ENCODE data around the gene ALDH1L1.

- TF ChIP-seq LCOR (CRISPR knock-in tag; IDR thresholded peaks at IDR 0.05) (no peak), ZNF212 (CRISPR knock-in tag; IDR thresholded peaks at IDR 0.05) (no peak), HNRNPLL (IDR thresholded peaks at IDR 0.05; ENCODE audit: low read depth, low read length, poor library complexity, severe bottlenecking) (no peak), HDAC6 (IDR thresholded peaks at IDR 0.05; ENCODE audit: low read depth, low read length) (no peak), POLR2AphosphoS5 (IDR thresholded peaks at IDR 0.05; ENCODE audit: control insufficient read depth, insufficient read depth, low read depth, low read length) (no peak), KAT7 (CRISPR knock-in tag; IDR thresholded peaks at IDR 0.05; ENCODE audit: borderline replicate concordance) (no peak), CC2D1A (IDR thresholded peaks at IDR 0.05) (no peak), CBX2 (IDR thresholded peaks at IDR 0.05; ENCODE audit: insufficient read depth, low read length, poor library complexity, severe bottlenecking) (no peak), KDM1A (IDR thresholded peaks at IDR 0.05) (no peak), CTCF (IDR thresholded peaks at IDR 0.05 in 2 of 3, conservative IDR thresholded peaks at IDR 0.05 in 1 of 3; ENCODE audit: insufficient read depth in 2 of 3, low read depth in 1 of 3, low read length in 3 of 3) (no peak)
- TF ChIP-seq, protein P1, sequence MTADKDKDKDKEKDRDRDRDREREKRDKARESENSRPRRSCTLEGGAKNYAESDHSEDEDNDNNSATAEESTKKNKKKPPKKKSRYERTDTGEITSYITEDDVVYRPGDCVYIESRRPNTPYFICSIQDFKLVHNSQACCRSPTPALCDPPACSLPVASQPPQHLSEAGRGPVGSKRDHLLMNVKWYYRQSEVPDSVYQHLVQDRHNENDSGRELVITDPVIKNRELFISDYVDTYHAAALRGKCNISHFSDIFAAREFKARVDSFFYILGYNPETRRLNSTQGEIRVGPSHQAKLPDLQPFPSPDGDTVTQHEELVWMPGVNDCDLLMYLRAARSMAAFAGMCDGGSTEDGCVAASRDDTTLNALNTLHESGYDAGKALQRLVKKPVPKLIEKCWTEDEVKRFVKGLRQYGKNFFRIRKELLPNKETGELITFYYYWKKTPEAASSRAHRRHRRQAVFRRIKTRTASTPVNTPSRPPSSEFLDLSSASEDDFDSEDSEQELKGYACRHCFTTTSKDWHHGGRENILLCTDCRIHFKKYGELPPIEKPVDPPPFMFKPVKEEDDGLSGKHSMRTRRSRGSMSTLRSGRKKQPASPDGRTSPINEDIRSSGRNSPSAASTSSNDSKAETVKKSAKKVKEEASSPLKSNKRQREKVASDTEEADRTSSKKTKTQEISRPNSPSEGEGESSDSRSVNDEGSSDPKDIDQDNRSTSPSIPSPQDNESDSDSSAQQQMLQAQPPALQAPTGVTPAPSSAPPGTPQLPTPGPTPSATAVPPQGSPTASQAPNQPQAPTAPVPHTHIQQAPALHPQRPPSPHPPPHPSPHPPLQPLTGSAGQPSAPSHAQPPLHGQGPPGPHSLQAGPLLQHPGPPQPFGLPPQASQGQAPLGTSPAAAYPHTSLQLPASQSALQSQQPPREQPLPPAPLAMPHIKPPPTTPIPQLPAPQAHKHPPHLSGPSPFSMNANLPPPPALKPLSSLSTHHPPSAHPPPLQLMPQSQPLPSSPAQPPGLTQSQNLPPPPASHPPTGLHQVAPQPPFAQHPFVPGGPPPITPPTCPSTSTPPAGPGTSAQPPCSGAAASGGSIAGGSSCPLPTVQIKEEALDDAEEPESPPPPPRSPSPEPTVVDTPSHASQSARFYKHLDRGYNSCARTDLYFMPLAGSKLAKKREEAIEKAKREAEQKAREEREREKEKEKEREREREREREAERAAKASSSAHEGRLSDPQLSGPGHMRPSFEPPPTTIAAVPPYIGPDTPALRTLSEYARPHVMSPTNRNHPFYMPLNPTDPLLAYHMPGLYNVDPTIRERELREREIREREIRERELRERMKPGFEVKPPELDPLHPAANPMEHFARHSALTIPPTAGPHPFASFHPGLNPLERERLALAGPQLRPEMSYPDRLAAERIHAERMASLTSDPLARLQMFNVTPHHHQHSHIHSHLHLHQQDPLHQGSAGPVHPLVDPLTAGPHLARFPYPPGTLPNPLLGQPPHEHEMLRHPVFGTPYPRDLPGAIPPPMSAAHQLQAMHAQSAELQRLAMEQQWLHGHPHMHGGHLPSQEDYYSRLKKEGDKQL (CRISPR knock-in tag; IDR thresholded peaks at IDR 0.05; ENCODE audit: borderline replicate concordance) = no peak
Measured at GRCh38 chr3:126128504-126129397, 51.6 kb downstream of the ALDH1L1 start.
